GM18502 (cell line): Measurements from ENCODE around the gene TMEM247.

Source experiments
- ATAC-seq: cut with Tn5 transposase; IDR thresholded peaks from one replicate; pipeline ENCODE4 v1.9.1; 2021; ENCODE audit warnings: mild to moderate bottlenecking; ENCODE audit not compliant: unreplicated experiment, poor library complexity

TMEM247 gene

DNA sequence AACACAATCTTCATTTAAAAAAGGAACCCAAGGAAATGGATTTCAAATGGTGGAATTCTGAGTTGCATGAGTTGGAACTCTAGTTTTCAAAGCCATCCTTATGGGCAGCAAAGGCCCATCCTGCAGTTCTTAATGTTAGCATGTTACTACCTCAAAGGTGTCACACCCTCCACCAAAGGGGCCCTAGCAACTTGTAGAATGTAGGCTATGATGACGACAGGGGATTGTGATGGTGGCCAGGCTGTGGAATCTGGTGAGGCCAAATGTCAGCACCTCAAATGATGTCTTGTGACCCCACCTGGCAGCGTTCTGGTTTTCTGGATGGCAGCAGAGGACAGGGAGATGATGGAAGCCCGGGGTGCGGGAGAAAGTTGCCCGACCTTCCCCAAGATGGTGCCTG is at the start of gene TMEM247:
Gene TMEM247, plus strand, starts transcription at position 301 of the 400 bp plus-strand sequence.
- no peak for ATAC-seq

- no peak for ATAC-seq
Observed at GRCh38 chr2:46430413-46430812, 49.0 kb upstream of the TMEM247 start.

DNA sequence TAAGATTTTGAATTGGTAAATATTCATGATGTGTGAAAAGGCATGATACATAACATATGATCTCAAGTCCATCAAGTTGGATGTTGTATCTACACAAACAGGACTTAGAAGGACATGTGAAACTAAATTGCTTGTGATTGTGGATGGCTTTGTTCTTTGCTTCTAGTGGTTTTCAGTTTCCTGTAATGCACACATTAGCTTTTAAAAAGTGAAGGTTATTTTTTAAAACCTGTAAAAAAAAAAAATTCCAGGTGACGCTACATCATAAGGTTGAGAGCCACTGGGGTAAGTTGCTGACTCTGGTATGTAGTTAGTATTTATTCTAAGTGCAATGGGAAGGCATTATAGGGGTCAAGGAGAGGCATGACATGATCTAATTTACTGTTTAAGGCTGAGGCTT is 48.4 kb upstream of the TMEM247 start:
- ATAC-seq, result no peak

DNA sequence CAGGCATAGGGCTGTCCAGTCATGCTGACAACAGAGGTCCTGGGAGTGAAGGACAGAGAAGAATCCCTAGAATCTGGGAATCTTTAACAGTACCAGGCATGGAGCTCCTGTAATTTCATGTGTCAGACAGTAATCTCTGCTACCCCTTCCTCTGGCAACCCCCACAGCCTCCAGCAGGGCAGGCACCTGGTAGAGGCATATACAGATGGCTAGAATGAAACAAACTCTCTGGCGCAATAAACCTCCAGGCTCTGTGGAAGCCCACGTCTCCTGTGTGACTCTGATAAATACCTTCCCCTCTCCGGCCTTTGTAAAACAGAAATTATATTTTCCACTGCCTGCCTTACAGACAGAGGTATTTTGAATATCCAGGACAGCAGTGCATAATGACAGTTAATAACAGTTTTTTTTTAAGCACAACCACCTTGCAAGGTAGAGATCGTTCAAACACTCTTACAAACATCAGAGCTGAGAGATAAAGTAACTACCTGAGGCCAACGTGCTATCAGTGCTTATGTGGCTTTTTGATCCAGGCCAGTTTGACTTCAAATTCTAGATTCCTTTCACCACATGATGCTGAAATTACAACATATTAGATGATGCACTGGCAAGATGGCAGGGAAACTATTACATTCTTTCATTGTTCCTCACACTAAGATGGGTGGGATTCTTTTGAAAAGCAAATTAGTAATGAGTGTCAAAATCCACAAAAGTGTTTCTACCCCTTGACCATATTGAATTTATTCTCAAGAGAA is 47.7 kb upstream of the TMEM247 start:
- ATAC-seq, result no peak

DNA sequence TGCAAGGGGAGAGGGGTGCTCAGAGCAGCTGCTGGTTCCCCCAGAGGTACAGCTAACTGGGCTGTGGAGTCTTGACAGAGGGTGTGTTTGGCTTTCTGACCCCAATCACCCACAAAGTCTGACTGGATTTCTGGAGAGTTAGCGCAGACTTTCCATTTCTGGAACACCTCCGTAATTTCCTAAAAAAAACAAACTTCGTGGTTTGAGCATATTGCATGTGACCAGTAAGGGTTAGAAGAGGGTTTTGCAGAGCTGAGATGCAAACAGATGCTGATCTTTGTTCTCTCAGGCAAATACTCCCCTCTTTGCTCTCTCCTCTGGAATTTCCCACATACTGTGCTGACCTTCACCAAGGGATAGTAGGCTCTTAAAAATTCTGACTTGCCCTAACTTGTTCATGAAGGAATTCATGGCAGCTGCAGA is 44.5 kb upstream of the TMEM247 start:
- ATAC-seq, result no peak

DNA sequence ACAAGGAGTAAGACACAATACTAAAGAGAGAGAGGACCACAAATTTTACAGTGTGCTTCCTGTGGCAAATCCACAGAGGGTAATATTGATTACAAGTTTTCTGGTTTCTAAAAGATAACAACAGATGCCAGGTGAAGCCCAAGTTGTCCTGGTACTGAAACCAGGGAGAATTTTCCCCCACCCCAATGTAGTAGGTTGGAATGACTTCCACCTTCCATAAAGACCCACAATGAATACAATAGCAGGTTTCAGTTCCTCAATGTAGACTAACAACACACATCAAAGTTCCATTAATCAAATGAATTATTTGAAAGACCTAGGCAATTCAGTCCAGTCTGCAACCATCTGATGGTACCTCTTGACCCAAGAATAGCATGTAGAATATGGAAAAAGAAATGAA is 44.0 kb upstream of the TMEM247 start:
- ATAC-seq, result no peak

GRCh38 chr2:46435796-46436360 is 43.5 kb upstream of the TMEM247 start:
- ATAC-seq, result no peak

DNA sequence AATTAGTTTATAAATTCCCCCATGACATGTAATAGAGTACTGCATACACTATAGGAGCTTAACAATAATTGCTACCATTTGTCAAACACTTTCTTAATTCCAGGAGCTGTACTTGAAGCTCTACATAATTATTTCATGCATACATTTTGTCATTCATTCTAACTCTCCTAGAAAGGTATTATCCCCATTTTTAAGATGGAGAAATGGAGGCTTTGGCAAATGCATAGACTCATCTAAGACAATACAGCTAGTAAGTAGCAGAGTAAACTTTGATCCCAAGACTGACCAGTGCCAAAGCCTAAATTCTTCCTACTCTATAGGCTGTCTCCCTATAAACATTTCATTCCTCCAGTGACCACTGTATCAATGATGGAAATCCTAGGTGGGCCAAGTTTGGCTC is 42.6 kb upstream of the TMEM247 start:
- no peak for ATAC-seq

DNA sequence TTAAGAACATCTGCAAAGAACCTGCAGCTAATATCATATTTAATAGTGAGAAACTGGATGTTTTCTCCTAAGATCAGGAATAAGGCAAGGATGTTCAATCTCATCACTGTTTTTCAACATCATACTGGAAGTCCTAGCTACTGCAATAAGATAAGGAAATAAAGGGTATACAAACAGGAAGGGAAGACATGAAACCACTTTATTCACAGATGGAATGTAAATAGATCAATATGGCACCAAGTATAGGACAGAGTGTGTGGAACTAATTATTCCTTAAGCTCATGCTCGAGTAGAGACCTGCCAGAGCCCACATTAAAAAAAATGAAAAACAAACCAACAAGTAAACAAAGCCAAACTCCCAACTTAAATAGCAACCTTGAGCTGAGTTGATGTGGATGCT is 41.3 kb upstream of the TMEM247 start:
- ATAC-seq, result no peak

GRCh38 chr2:46438794-46439193 is 40.6 kb upstream of the TMEM247 start:
- ATAC-seq, result no peak

DNA sequence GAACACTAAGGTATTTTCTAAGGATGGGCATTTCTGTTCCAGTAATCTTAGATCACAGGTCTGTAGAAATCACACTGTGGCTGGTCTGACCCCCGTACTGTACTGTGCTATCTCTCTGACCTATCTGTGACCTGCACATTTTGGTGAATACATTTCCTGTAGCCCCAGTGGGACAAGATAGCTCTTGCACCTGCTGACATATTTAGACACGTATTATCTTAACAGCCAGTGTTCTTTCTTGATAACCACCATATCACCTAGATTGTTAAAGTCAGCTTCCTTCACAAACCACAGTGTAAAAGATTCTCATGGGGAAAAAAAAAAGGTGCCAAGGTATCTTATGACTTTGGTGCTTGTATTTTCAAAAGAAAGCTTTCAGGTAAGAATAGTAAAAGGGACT is 39.8 kb upstream of the TMEM247 start:
- no peak for ATAC-seq

DNA sequence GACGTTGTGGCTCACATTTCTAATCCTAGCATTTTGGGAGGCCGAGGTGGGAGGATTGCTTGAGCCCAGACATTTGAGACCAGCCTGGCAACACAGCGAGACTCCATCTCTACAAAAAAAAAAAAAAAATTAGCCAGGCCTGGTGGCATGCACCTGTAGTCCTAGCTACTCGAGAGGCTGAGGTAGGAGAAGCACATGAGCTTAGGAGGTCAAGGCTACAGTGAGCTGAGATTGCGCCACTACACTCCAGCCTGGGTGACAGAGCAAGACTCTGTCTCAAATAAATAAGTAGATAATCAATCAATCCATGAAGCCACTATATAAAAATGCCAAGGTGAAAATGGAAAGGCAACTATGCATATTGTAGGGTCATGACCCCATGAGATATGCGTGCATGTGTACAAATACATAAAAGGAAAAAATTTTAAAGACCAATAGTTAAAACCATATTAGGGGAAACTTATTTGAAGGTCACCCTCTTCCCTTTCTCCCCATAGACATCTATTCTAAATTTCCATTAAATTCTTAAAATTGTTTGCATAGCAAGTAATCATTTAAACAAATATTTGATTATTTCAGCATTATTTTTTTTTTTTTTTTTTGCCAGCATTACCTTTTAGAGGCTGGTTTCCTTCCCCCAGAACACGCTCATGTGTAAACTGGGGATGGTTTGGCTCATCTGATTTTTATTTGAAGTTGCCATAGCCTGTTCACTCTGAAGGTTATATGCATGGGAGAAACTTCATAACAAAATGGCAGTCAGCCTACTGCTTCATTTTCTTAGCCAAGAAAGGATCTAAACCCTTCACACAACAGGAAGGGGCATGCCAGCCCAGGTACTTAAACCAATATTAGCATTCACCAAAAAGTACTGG is 37.3 kb upstream of the TMEM247 start:
- ATAC-seq, result no peak

DNA sequence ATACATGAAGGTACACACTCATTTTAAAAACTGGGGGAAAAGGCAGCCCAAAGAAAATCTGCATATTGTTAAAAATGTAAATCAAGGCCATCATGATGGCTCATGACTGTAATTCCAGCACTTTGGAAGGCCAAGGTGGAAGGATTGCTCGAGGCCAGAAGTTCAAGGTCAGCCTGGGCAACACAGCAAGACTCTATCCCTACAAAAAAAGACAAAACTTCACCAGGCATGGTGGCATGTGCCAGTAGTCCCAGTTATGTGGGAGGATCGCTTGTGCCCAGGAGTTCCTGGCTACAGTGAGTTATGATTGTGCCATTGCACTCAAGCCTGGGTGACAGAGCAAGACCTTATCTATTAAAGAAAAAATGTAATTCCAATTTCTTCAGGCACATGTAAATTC is 34.6 kb upstream of the TMEM247 start:
- no peak for ATAC-seq

GRCh38 chr2:46445556-46445955 is 33.8 kb upstream of the TMEM247 start:
- no peak for ATAC-seq

GRCh38 chr2:46446871-46447568 is 32.3 kb upstream of the TMEM247 start:
- no peak for ATAC-seq

DNA sequence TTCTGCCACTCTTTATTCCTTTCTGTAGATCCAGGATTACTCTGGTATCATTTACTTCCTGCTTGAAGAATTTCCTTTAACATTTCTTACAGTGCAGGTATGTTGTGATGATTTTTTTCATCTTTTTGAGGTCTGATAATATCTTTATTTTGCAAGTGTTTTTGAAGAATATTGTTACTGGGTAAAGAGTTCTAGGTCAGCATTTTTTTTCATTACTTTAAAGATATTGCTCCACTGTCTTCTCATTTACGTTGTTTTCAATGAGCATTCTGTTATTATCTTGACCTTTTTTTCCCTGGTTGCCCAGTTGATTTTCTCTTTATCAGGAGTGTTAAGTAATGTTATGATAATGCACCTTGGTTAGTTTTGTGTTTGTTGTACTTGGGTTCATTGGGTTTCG is 31.7 kb upstream of the TMEM247 start:
- ATAC-seq, result no peak

GRCh38 chr2:46448111-46448510 is 31.3 kb upstream of the TMEM247 start:
- ATAC-seq, result no peak

- no peak for ATAC-seq
Observed at GRCh38 chr2:46448641-46449040, 30.7 kb upstream of the TMEM247 start.

GRCh38 chr2:46449700-46450099 is 29.7 kb upstream of the TMEM247 start:
- no peak for ATAC-seq

DNA sequence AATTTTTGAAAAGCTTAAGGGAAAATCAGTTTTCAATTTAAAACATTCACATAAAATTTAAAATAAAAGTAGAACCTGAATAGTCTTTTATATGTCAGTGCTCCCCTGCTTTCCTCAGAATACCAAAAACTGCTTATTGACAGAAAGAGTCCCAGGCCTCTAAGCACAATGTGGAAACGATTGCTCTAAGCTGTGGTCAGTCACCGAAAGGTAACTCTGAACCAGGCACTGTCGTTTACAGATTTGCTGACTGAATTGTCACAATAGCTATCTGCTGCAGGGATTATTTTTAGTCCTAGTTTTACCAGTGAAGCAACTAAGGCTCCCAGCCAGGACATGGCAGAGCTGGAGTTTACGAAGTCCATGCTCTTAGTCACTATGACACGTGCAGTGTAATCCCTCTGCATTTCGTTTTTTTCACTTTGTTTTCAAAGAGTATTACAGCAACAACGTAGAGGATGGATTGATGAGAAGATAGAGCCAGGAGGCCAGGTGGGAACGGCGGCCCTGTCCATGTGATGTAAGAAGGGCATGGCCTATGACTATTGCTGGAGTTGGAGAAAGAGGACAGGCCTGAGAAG is 28.1 kb upstream of the TMEM247 start:
- ATAC-seq, result no peak
